DOHH2 (cell line): Measurements from ENCODE around the gene KMT2C.

ENCODE experiments used
- H3F3A ChIP-seq: fragments of 200-600 bp; sonication (generic), shearing (Covaris generic); 2 replicates; pipeline ENCODE4 v1.6.0; 2016; ENCODE audit warnings: antibody characterized with exemption, mild to moderate bottlenecking; ENCODE audit not compliant: control insufficient read depth, insufficient read depth
- H3K27ac ChIP-seq: fragments of 200-600 bp; sonication (generic); 2 replicates; pipeline ENCODE4 v1.5.1; 2014; ENCODE audit warnings: low read depth, mild to moderate bottlenecking, low read length, moderate library complexity
- H3K27me3 ChIP-seq: fragments of 200-600 bp; sonication (generic); 2 replicates; pipeline ENCODE4 v1.6.1; 2014; ENCODE audit warnings: mild to moderate bottlenecking, low read length, mixed read lengths; ENCODE audit not compliant: control insufficient read depth
- H3K36me3 ChIP-seq: fragments of 200-600 bp; sonication (generic); 2 replicates; pipeline ENCODE4 v1.6.1; 2014; ENCODE audit warnings: mild to moderate bottlenecking, low read length, moderate library complexity, mixed read lengths; ENCODE audit not compliant: control insufficient read depth
- H3K4me1 ChIP-seq: fragments of 200-600 bp; sonication (generic); 2 replicates; pipeline ENCODE4 v1.6.1; 2014; ENCODE audit warnings: mild to moderate bottlenecking, low read length, mixed read lengths; ENCODE audit not compliant: control insufficient read depth
- H3K4me2 ChIP-seq: fragments of 200-600 bp; sonication (generic); 2 replicates; pipeline ENCODE4 v1.6.0; 2014; ENCODE audit warnings: mild to moderate bottlenecking, low read length, moderate library complexity
- H3K4me3 ChIP-seq: fragments of 200-600 bp; sonication (generic); 2 replicates; pipeline ENCODE4 v1.5.1; 2014; ENCODE audit warnings: mild to moderate bottlenecking, low read length, mixed read lengths
- H3K79me2 ChIP-seq: fragments of 200-600 bp; sonication (generic); 2 replicates; pipeline ENCODE4 v1.6.1; 2014; ENCODE audit warnings: mild to moderate bottlenecking, low read length, mixed read lengths; ENCODE audit not compliant: control insufficient read depth
- H3K9me2 ChIP-seq: fragments of 200-600 bp; sonication (generic); replicated peaks from 2 replicates; pipeline ENCODE4 v1.6.1; 2014; ENCODE audit warnings: mild to moderate bottlenecking, low read length, mixed read lengths; ENCODE audit not compliant: control insufficient read depth
- H3K9me3 ChIP-seq: fragments of 200-600 bp; sonication (generic); 2 replicates; pipeline ENCODE4 v1.6.1; 2014; ENCODE audit warnings: antibody characterized with exemption, low read length, mixed read lengths; ENCODE audit not compliant: control insufficient read depth, insufficient read depth
- H4K20me1 ChIP-seq: fragments of 200-600 bp; sonication (generic); 2 replicates; pipeline ENCODE4 v1.6.0; 2014; ENCODE audit warnings: low read depth, mild to moderate bottlenecking, antibody characterized with exemption, low read length, moderate library complexity; ENCODE audit not compliant: control insufficient read depth, insufficient read depth
- CTCF ChIP-seq: fragments of 200-600 bp; sonication (generic); IDR thresholded peaks from one replicate; pipeline ENCODE4 v1.5.1; 2014; ENCODE audit warnings: antibody characterized with exemption, mild to moderate bottlenecking, low read depth, low read length; ENCODE audit not compliant: poor library complexity, severe bottlenecking
- EZH2phosphoT487 ChIP-seq: fragments of 200-600 bp; sonication (generic); IDR thresholded peaks from 2 replicates; pipeline ENCODE4 v1.6.1; 2017; ENCODE audit warnings: borderline replicate concordance, mild to moderate bottlenecking, antibody characterized with exemption, low read length, moderate library complexity, mixed read lengths

KMT2C gene

GRCh38 chr7:152132812-152133211, 303.0 kb downstream of the KMT2C start:
- TF ChIP-seq EZH2phosphoT487 (no peak), CTCF (no peak)
- H3F3A ChIP-seq = peaks cover 2% of the 10 kb centered on the region; the same call in 1 of the 2 replicates
- H3K36me3 ChIP-seq = peaks cover 68% of the 10 kb centered on the region

GRCh38 chr7:152131981-152132494, 303.8 kb downstream of the KMT2C start:
- no peak overlapping the region for H3K4me2 ChIP-seq
- no peaks in the 10 kb centered on the region for H3K9me3 ChIP-seq
- no peaks in the 10 kb centered on the region for H3K9me2 ChIP-seq
- no peak for TF ChIP-seq EZH2phosphoT487
- no peak for TF ChIP-seq CTCF
- H3K27me3 ChIP-seq = no peaks in the 10 kb centered on the region
- no peaks in the 10 kb centered on the region for H4K20me1 ChIP-seq
- H3K4me1 ChIP-seq = no peaks in the 10 kb centered on the region
- no peak overlapping the region for H3K27ac ChIP-seq
- peaks cover 68% of the 10 kb centered on the region for H3K36me3 ChIP-seq
- no peaks in the 10 kb centered on the region for H3K79me2 ChIP-seq
- peaks cover 2% of the 10 kb centered on the region; the same call in 1 of the 2 replicates for H3F3A ChIP-seq
- no peak overlapping the region for H3K4me3 ChIP-seq

More at GRCh38 chr7:152132812-152133211, 303.0 kb downstream of the KMT2C start:
- Histone ChIP-seq H3K79me2 (no peaks in the 10 kb centered on the region), H3K9me2 (no peaks in the 10 kb centered on the region), H3K9me3 (no peaks in the 10 kb centered on the region), H3K27me3 (no peaks in the 10 kb centered on the region), H3K4me3 (no peak overlapping the region), H3K4me1 (no peaks in the 10 kb centered on the region), H3K27ac (no peak overlapping the region), H4K20me1 (no peaks in the 10 kb centered on the region), H3K4me2 (no peak overlapping the region)

- H3K9me3 ChIP-seq = no peaks in the 10 kb centered on the region
- no peaks in the 10 kb centered on the region for H4K20me1 ChIP-seq
- H3K4me2 ChIP-seq = no peak overlapping the region
- no peaks in the 10 kb centered on the region for H3K9me2 ChIP-seq
- H3K27ac ChIP-seq = no peak overlapping the region
- peaks cover 72% of the 10 kb centered on the region for H3K36me3 ChIP-seq
- no peaks in the 10 kb centered on the region for H3K79me2 ChIP-seq
- TF ChIP-seq CTCF (no peak), EZH2phosphoT487 (no peak)
- no peaks in the 10 kb centered on the region for H3K4me1 ChIP-seq
- no peak overlapping the region for H3K4me3 ChIP-seq
- no peaks in the 10 kb centered on the region for H3K27me3 ChIP-seq
- peaks cover 2% of the 10 kb centered on the region; the same call in 1 of the 2 replicates for H3F3A ChIP-seq
These were observed 304.9 kb downstream of the KMT2C start for GRCh38 chr7:152130658-152131590.
